H1 (cell line): ENCODE results near the gene IFT43.

Experiments used
- CTCF ChIP-seq, 3 experiments: IDR thresholded peaks; 1 replicate in 2 of 3; 2 replicates in 1 of 3; pipeline versions ENCODE4 v1.5.1 to v1.6.1; 2011; ENCODE audit warnings: low read length in 3 of 3, mild to moderate bottlenecking in 3 of 3, inconsistent platforms in 2 of 3, low read depth in 1 of 3, moderate library complexity in 1 of 3; ENCODE audit not compliant: insufficient read depth in 1 of 3; ENCODE audit errors: control extremely low read depth in 1 of 3
- HDAC2 ChIP-seq, 2 experiments: fragments of 300-600 bp in 1 of 2; sonication (generic) in 1 of 2; IDR thresholded peaks; 2 replicates each; pipeline ENCODE4 v1.6.1; 2011 to 2012; ENCODE audit warnings: low read depth in 2 of 2, low read length in 2 of 2, mild to moderate bottlenecking in 2 of 2, moderate library complexity in 2 of 2, borderline replicate concordance in 1 of 2, inconsistent platforms in 1 of 2
- JUND ChIP-seq: IDR thresholded peaks from 2 replicates; pipeline ENCODE4 v1.6.1; 2011; ENCODE audit warnings: mild to moderate bottlenecking, improper control_type of control experiment, low read length
- MAX ChIP-seq: IDR thresholded peaks from 2 replicates; pipeline ENCODE4 v1.6.1; 2012; ENCODE audit warnings: inconsistent platforms
- POLR2A ChIP-seq, 2 experiments: IDR thresholded peaks; 1 replicate in 1 of 2; 2 replicates in 1 of 2; pipeline ENCODE4 v1.6.1; 2011; ENCODE audit warnings: low read depth in 2 of 2, low read length in 2 of 2, mild to moderate bottlenecking in 2 of 2; ENCODE audit errors: control extremely low read depth in 1 of 2
- SP1 ChIP-seq: IDR thresholded peaks from 2 replicates; pipeline ENCODE4 v1.6.1; 2011; ENCODE audit warnings: low read depth, low read length
- SUZ12 ChIP-seq: fragments of 200-600 bp; sonication (generic); IDR thresholded peaks from 2 replicates; pipeline ENCODE4 v1.6.1; 2012; ENCODE audit warnings: mild to moderate bottlenecking, inconsistent platforms, low read length, moderate library complexity, mixed read lengths
- TAF1 ChIP-seq: IDR thresholded peaks from 2 replicates; pipeline ENCODE4 v1.6.1; 2011; ENCODE audit warnings: mild to moderate bottlenecking, low read depth, low read length
- USF2 ChIP-seq: IDR thresholded peaks from 2 replicates; pipeline ENCODE4 v1.6.1; 2011; ENCODE audit warnings: low read length, improper control_type of control experiment

GRCh38 chr14:76123426-76124225, 138.1 kb downstream of the IFT43 start:
- TF ChIP-seq USF2 (no peak), CTCF (IDR thresholded peaks at IDR 0.05; ENCODE audit: control extremely low read depth in 1 of 3, insufficient read depth in 1 of 3, low read depth in 1 of 3, low read length in 3 of 3) (no peak), JUND (no peak), HDAC2 (IDR thresholded peaks at IDR 0.05; ENCODE audit: borderline replicate concordance in 1 of 2, low read depth in 2 of 2, low read length in 2 of 2) (no peak), SP1 (no peak), TAF1 (no peak), SUZ12 (no peak), MAX (no peak), POLR2A (IDR thresholded peaks at IDR 0.05; ENCODE audit: control extremely low read depth in 1 of 2, low read depth in 2 of 2, low read length in 2 of 2) (no peak)
